Stimulated activated naive CD4-positive, alpha-beta T cell treated with Interleukin-2 at 50 U/mL for 16 hours (primary cell): ENCODE measurements around the gene DDX31.
A peak's percentile ranks its signal among the peaks of the same experiment; 100 is the strongest.
"Not testable (repeated sequence)": the region's sequence is repeated elsewhere in the genome, so short reads cannot be mapped to it uniquely, and the experiment has no call there.

Experiments
- DNase-seq: peaks from one replicate; lab custom pipeline; 2025; lab: John Stamatoyannopoulos, UW

The DDX31 gene

DNA sequence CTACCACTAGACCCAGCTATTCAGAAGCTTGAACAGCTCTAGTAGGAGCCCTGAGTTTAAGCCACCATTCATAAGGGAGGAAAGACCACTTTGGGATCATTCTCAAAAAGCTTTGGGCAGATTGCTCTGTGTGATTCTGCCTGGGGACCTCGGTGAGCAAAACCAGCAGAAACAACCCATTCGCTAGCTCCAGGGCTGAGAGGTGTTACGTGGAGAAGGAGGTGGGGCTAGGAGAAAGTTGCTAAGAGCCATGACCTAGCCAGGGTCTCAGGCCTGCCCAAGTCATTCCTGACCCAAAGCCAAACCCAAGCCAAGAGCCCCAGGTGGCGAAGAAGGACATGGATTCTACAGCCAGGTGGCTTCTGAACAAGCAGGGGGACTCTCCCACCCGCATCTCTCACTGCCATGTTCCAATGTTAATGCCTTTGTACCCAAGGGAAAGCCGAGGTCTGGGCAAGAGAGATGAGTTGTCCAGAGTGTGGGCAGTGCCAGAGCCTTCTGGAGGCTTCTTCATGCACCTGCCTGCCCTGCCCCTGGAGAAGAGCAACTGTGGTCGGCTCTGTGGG, 91.3 kb downstream of the DDX31 start:
- no peak for DNase-seq

DNA sequence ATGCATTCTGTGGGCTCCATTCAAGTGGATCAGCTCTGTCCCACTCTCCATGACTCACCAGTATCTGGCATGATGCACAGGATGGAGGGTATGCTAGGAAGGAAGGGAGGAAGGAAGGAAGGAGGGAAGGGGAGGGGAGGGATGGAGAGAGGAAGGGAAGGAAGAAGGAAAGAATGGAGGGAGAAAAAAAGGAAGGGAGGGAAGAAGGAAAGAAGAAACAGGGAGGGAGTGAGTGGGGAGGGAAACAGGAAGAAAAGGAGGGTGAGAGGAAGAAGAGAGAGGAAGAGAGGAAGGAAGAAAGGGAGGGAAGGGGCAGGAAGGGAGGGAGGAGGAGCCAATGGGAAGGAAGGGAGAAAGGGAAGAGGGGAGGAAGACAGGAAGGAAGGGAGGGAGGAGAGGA, 92.7 kb downstream of the DDX31 start:
- DNase-seq = no peak

DNA sequence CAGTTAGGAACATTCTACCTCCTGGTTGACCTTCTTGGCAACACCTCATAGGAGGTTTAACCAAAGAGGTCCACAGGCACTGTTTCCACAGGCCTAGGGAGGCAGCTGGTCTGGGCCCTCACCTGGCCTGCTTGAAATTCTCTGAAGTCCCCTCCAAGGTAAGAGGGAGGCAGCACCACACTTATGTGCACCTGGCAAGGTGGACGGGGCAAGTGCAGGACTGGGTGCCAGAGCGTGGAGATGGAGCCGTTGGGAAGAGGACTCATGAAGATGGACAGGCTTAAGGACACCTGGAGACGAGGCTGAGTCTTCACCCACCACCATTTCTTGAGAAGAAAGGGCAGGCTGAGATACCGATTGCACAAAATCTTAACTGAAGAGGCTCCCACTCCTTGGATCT, 94.0 kb downstream of the DDX31 start:
- no peak for DNase-seq

DNA sequence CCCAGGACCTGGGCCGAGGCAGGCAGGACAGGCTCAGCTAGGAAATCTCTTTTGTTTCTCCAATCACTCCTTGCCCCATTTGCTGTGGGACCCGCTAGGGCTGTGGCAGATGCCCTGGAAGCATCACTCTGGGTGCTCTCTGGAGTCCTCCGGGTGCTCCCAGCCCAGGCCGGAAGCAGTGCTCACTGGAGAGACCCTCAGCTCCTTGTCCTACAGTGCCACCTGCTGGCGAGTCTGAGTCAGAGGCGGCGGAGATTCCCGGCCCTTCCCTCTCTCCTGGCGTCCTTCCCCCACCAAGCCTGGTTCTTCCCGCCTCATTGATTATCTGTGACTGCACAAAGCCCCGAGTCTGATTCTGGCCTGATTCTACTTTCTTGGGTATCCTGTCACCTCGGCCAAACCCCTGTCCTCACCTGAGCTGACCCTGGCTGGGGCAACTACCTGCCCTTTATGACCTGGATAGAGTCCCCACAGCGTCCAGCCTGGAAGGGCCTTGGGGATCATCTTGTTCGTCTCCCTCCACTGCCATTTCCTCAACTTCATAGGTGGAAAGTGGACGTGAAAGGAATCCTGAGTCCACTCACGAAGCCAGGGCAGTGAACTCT, 94.7 kb downstream of the DDX31 start:
- peak; percentile 13 for DNase-seq

DNA sequence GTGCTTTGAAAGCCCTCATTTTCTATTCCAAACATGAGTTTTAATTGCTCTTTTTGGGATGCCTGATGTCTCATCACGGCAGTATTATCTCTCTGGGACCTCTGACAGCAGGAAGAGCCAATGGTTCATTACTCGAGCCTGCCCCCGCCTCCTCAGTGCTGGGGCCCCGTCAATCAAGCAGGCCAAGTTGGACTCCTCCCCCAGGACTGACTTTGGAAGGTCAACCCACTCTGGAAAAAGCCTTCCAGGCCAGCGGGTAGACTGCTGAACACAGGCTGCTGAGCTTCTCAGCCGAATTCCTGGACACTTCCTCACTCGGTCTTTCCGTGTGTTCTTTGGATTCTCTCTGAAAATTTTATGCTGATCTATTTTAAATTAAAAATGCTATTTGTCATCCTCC, 96.9 kb downstream of the DDX31 start:
- no peak for DNase-seq

DNA sequence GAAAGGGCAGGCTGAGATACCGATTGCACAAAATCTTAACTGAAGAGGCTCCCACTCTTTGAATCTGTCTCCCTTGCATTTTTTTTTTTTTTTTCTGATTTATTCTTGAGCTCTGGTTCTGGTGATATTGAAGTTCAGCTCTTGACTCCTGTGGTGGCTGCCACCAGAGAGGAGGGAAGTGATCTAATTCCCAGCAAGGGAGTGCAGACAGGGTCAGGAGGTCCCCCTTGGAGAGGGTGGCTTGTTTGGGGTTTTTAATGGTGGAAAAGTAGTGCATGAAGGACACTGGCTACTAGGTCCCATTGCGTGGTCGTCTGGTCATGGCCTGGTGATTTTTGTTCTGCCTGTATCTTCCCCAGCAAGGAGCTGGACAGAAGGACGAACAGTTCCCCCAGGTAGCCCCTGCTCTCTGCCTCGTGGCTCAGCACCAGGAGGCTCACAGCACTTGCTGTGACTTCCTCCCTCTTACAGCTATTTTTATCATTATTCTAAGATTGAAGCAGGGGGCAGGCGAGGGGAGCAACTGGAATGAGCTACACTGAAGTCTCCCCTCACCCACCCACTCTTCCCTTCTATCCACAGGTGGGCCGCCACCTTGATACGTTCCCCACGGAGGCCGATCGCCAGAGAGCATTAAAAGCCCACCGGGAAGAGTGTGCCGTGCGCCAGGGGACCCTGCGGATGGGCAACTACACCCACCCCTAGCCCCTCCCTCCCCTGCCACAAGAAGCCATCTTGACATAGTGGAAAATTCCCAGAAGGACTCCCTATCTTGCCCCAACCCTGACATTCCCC, 97.8 kb downstream of the DDX31 start:
- no peak for DNase-seq

DNA sequence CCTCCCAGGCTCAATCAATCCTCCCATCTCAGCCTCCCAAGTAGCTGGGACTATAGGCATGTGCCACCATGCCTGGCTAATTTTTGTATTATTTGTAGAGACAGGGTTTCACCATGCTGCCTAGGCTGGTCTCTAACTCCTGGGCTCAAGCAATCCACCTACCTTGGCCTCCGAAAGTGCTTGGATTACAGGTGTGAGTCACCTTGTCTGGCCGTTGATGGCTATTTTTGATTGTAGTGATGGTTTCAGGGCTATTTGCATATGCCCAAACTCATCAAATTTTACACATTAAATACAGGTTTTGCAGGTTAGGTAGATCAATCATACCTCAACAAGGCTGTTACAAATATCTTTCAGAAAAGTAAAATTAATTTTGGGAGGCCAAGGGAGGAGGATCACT, 101.0 kb downstream of the DDX31 start:
- DNase-seq = not testable (repeated sequence)

DNA sequence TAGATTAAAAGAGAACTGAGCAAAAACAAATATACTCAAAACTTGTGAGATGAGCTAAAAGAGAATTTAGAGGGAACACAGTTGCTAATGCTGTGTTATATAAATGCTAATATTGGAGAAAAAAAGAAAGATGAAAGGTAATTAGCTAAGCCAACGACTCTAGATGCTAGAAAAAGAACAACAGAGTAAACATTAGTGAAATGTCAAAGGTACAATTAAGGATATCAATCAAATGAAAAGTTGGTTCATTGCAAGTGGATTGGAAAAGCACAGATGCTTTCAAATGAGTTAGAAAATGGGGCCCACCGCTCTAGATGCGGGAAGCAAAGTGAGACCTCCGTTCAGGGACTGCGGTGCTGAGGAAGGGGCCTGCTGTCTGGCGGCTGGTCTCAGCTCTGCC, 105.3 kb downstream of the DDX31 start:
- DNase-seq = no peak

DNA sequence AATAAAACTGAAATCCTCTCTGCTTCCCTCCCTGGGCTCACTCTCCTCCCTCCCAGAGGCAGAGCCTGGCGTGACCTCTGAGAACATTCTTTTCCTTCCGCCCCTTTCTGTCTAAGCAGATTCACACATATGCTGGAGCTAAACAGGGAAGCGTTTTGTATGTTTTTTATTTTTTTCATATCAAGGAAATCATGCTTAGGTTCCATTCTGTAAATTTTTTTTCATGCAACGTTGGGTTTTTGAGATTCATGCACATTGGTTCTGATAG, 107.5 kb downstream of the DDX31 start:
- no peak for DNase-seq

DNA sequence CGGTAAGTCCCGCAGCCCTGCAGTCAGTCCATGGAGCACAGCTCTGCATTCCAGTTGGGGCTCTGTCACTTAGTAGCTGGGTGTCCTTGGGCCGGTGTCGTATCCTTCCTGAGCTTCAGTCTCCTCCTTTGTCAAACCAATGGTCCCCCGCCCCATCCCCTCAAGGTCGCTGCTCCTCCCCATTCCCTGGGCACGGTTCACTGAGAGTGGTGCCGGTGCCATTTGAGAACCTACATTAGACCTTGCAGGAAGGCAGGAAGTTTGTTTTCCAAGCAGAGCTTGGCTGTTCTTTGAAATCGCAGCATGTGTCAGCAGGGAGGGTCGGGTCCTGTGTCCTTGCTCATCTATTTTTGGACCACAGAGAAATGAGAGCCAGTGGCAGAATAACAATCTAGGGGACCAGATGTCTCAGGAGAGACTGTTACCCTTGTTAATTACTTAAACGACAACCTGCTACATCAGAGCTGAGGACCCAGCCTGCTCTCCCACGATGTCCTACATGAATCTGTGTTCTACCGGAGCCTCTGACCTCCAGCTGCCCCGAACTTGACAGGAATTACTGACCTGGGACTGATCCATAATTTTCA, 109.1 kb downstream of the DDX31 start:
- DNase-seq = no peak

DNA sequence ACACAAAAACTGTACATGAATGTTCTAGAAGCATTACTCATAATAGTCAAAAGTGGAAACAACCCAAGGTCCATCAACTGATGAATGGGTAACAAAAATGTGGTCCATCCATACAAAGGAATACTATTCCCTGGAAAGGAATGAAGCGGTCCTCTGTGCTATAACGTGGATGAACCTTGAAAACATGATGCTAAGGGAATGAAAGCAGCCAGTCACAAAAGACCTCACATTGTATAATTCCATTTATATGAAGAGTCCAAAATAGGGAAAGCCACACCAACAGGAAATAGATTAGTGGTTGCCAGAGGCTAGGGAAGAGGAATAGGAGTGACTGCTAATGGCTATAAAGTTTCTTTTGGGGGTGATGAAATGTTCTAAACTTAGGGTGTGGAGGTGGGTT, 110.1 kb downstream of the DDX31 start:
- DNase-seq = no peak

DNA sequence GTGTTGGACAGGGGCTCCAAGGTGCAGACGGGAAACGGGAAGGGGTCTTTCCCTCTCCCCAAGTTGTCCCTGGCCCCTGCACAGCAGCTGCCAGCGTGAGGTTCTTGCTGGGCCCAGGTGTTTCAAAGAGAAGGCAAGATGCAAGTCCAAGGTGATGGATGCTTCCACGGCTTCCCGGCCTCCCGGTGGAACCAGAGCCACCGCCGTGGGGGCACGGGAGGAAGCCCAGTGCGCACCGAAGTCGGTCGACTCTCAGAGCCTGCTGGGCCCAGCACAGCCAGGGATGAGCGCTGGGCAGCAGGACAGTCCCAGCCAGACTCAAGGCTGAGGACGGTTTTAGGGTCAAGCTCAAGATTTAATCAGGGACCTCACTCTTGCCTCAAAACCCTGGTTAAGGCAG, 112.6 kb downstream of the DDX31 start:
- no peak for DNase-seq

DNA sequence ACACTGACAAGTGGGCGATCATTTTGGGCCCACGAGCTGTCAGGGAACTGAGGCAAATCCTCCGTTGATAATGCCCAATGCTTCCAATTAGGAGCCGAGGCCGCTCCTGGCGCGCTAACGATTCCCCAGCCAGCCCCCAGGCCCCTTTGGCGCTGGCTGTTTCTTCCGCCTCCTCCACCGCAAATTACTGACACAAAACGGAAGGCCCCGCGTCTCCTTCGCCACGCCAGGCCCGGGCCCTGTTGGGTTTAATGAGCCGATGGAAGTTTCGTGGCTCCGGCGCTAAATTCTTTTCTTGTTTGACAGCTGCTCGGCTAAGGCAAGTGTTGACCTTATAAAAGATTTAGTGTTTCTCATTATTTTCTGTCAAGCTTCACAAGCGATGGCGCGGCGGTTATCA, 113.1 kb downstream of the DDX31 start:
- DNase-seq = no peak

DNA sequence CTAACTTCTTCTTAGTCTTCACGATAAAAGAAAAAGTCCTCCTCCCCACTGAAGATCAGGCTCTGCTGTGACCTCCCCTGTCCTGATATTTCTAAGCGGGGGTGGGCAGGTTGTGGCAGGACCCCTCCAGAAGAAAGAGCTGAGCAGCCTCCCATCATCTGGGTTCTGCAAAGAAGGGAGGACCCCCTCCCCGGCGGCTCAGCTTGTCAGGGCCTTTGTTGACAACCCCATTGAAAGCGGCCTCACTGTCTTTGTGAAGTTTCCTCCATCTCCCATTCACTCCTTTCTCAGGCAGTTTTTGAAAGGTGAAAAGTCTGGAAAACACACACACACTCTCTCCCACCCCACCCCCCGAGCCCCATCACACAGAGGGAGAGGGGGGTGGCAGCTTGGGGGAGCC, 113.5 kb downstream of the DDX31 start:
- DNase-seq = no peak

DNA sequence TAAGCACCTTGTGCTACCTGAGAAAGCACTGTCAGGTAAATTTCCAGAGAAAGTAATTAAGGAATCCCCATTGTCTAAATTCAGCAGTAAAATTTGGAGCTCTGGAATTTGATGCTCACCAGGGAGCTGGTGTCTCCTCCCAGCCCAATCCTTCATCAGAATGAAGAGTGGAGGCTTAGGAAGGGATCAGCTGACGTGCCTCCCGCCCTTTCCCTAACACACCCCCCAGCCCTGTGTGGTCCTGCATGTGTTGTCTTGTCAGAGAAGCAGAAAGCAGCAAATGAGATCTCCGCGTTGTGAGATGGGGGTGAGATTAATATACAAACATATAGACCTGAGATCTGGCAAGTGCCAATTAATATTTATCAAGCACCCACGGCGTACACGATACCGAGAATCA, 114.3 kb downstream of the DDX31 start:
- no peak for DNase-seq

DNA sequence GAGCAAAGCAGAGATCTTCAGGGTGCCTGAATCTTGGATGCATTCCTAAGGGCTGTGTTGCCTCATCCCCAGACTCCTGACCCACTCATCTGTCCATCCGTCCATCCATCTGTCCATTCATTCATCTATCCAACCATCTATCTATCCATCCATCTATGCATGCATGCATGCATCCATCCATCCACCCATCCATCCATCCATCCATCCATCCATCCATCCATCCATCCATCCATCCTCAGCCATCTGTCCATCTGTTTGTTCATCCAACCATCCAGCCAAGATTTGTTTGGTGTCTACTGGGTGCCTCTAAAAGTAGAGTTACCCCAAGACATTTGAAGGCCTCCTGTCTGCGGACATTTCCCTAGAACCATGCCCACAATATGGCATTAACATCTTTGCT, 115.0 kb downstream of the DDX31 start:
- no peak for DNase-seq

DNA sequence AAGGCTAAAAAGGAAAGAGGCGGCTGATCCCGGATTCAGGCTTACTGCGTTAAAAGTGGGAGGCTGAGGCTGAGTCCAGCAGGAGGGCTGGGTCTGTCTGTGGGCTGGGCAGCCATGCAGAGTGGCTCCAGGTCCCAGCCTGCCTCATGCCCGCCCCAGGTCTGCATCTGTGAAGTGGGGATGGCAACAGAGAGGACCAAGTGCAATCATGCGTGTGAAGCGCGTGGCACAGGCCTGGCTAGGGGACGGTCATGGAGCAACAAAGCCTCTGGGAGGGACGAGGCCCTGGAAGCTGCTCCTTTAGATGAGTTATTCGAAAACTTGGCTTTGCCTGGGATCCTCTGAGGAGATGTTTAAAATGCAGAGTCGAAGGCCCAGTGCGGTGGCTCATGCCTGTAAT, 117.7 kb downstream of the DDX31 start:
- no peak for DNase-seq

DNA sequence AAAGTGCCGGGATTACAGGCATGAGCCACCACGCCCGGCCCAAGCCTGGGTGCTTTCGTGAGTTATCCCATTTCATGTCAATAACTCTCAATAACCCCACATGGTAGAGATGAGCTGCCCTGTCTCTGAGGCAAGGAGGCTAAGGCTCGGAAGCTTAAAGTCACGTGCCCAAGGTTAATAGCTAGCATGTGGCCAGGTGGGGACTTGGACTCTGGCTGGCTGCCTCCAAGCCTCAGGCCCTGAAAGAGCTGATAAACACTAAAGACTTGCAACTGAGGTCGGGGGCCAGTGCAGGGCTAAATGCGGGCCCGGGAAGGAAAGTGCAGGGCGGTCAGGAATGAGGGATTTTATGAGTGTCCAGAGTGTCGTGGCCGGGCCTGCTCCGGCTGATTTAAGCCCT, 118.2 kb downstream of the DDX31 start:
- no peak for DNase-seq

DNA sequence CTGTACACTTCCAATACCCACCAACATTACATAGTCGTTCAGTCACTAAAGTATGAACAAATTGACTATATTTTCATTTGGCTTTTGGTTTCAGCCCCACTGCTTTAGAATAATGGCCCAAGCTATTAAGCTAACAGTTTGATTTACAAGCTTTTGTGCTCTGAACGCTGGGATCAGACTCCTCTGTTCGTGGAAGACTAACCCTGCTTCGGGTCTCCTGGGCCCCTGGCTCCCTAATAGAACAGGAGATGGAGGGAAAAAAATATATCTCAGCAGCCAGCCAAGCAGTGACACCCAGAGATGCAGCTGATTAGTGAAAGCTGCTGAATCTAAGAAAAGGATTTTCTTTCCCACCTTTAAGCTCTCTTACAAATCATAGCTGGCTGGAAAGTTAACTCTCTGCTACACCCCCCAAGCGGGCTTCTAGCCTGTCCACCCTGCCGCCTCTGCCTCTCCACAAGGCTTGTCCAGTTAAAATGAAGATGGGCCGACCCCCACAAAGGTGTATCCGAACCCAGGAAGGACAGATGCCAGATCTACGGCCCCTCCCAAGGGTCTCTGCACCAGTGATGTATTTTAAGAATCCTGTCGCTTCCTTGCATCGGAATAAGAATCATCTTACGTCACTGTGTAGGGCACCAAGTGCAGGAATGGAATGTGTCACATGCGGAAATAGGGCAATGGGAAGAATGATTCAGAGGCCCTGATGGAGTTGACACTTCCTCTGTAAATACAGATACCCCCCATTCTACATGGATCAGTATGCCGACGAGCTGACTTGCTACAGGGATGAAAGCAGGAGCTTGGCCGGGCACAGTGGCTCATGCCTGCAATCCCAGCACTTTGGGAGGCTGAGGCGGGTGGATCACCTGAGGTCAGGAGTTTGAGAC, 120.8 kb downstream of the DDX31 start:
- no peak for DNase-seq

DNA sequence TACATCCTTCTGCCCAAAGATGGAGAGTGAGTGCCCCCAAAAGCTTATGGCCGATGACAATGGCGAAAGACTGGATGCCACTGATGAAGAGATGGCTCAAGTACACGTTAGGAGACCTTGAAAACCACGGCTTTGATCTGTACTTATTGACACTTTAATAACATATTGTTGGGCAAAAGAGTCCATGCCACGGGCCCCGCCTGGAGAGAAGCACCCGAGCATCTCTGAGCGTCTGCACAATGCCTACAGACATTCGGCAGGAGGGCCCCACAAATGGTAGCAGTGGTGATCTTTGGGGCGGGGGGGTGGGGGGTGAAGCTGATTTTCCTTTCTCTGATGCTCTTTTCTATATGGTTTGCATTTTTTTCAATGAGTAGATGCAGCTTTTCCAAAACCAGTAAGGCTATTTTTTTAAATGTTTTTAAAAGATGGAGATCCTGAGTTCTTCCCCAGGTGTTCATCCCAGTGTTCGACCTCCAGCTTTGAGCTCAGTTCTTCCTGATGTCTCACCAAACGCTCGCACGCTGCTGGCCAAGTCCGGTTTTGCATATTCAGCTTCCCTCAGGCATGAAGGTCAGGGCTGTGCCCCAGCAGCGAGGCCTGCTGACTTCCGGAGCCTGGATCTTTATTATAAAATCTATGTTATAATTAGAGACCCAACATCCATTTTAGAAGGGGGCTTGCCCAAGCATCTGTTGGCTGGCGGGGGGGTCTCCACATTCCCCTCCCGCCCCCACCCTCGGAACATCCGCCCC, 121.6 kb downstream of the DDX31 start:
- DNase-seq = no peak

DNA sequence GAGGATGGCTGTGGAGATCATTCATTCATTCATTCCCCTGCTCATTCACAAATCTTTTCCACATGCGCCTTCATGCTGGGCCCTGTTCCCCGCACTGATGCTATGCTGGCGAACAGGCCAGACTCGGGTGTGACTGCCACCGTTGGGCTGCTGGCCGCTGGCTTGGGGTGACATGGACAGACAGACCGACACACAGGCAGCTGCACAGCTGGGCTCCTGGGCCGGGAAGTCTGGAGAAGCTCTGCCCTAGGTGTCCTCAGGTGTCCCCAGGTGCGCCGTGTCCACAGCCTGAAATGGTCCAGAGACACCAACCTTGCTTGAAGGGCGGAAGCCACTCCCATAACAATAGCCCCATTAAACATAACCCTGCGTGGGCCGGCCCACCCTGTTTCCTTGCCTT, 122.3 kb downstream of the DDX31 start:
- DNase-seq = no peak

DNA sequence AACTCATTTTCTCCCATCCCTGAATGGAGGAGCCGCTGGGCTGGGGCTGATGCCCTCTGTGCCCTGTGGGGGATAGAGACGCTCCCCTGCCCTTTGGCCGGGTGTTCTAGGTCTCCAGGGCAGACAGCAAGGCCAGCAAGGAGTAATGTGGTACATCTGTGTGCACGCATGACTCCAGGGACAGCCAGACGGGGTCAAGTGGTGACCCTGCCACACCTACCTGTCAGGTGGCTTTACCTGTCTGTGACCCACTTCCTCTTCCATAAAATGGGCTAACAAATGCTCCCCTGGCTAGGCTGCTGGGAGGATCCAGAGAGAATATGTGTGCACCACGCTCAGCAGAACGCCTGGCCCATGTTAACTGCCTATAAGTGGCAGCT, 122.7 kb downstream of the DDX31 start:
- no peak for DNase-seq
